Kidney capillary endothelial cell (primary cell): ENCODE measurements around the gene DKK1.
A peak's percentile ranks its signal among the peaks of the same experiment; 100 is the strongest.
"Not testable (repeated sequence)": the region's sequence is repeated elsewhere in the genome, so short reads cannot be mapped to it uniquely, and the experiment has no call there.

Experiments
- DNase-seq: peaks from one replicate; pipeline ENCODE4 v3.0.0-alpha.2; 2018; ENCODE audit warnings: low spot score

Gene DKK1

GRCh38 chr10:52318136-52318701 lies 4.1 kb downstream of the DKK1 start:
- DNase-seq: no peak

GRCh38 chr10:52318822-52319464 lies 4.9 kb downstream of the DKK1 start:
- peak; percentile 99 for DNase-seq

- DNase-seq: no peak
Observed at GRCh38 chr10:52319926-52320325, 5.8 kb downstream of the DKK1 start.

- no peak for DNase-seq
Observed at GRCh38 chr10:52322323-52322722, 8.2 kb downstream of the DKK1 start.

GRCh38 chr10:52322936-52323335 lies 8.9 kb downstream of the DKK1 start:
- no peak for DNase-seq

GRCh38 chr10:52326382-52326781 lies 12.3 kb downstream of the DKK1 start:
- no peak for DNase-seq

GRCh38 chr10:52331638-52332364 lies 17.7 kb downstream of the DKK1 start:
- DNase-seq: no peak

GRCh38 chr10:52332815-52333214 lies 18.7 kb downstream of the DKK1 start:
- no peak for DNase-seq

- DNase-seq: peak; percentile 77
Observed at GRCh38 chr10:52334595-52334994, 20.5 kb downstream of the DKK1 start.

- DNase-seq: peak; percentile 78
Observed at GRCh38 chr10:52335665-52336064, 21.6 kb downstream of the DKK1 start.

- no peak for DNase-seq
Observed at GRCh38 chr10:52337225-52337624, 23.1 kb downstream of the DKK1 start.

- DNase-seq: no peak
Observed at GRCh38 chr10:52343439-52343838, 29.4 kb downstream of the DKK1 start.

GRCh38 chr10:52346394-52347326 lies 32.6 kb downstream of the DKK1 start:
- DNase-seq: no peak

- no peak for DNase-seq
Observed at GRCh38 chr10:52347327-52347667, 33.2 kb downstream of the DKK1 start.

- no peak for DNase-seq
Observed at GRCh38 chr10:52348037-52348564, 34.0 kb downstream of the DKK1 start.

- no peak for DNase-seq
Observed at GRCh38 chr10:52351914-52352330, 37.8 kb downstream of the DKK1 start.

- no peak for DNase-seq
Observed at GRCh38 chr10:52353205-52353604, 39.1 kb downstream of the DKK1 start.

- no peak for DNase-seq
Observed at GRCh38 chr10:52353960-52354394, 39.9 kb downstream of the DKK1 start.

- DNase-seq: no peak
Observed at GRCh38 chr10:52357971-52358370, 43.9 kb downstream of the DKK1 start.

- DNase-seq: no peak
Observed at GRCh38 chr10:52359441-52359840, 45.4 kb downstream of the DKK1 start.

- not testable (repeated sequence) for DNase-seq
Observed at GRCh38 chr10:52365547-52366432, 51.7 kb downstream of the DKK1 start.
